LoVo (cell line): ENCODE measurements around the gene HOXD13.

Experiments used
- DNase-seq: peaks from one replicate; pipeline ENCODE4 v3.0.0-alpha.2; 2016; ENCODE audit warnings: low spot score

HOXD13 gene

GRCh38 chr2:176121190-176122051, 28.9 kb downstream of the HOXD13 start:
- DNase-seq: no peak

- DNase-seq: no peak
These were observed 29.6 kb downstream of the HOXD13 start for GRCh38 chr2:176122052-176122682.

- DNase-seq: no peak
These were observed 30.3 kb downstream of the HOXD13 start, which contains the start of gene HOXD9 for GRCh38 chr2:176122683-176123410. HOXD9 (plus strand) TSS chr2:176122719; CDS start chr2:176122769, 50 bp downstream.

GRCh38 chr2:176123411-176124109, 31.0 kb downstream of the HOXD13 start:
- no peak for DNase-seq

- no peak for DNase-seq
These were observed 31.8 kb downstream of the HOXD13 start for GRCh38 chr2:176124110-176124946.

- no peak for DNase-seq
These were observed 32.6 kb downstream of the HOXD13 start for GRCh38 chr2:176124947-176125771.

- no peak for DNase-seq
These were observed 33.2 kb downstream of the HOXD13 start for GRCh38 chr2:176125772-176126054.

GRCh38 chr2:176126929-176127773, 34.6 kb downstream of the HOXD13 start:
- peak; percentile 59 for DNase-seq

GRCh38 chr2:176127774-176128072, 35.2 kb downstream of the HOXD13 start:
- DNase-seq: no peak

GRCh38 chr2:176128172-176128981, 35.9 kb downstream of the HOXD13 start:
- no peak for DNase-seq

GRCh38 chr2:176128982-176129796, 36.7 kb downstream of the HOXD13 start, which contains the start of gene HOXD8:
HOXD8 (plus strand) TSS chr2:176129705; CDS start chr2:176130367, 662 bp downstream.
- DNase-seq: peak; percentile 79

- DNase-seq: peak; percentile 50
These were observed 37.3 kb downstream of the HOXD13 start for GRCh38 chr2:176129813-176130146.

GRCh38 chr2:176130147-176130956, 37.8 kb downstream of the HOXD13 start:
- DNase-seq: peak; percentile 62

- DNase-seq: no peak
These were observed 38.7 kb downstream of the HOXD13 start for GRCh38 chr2:176130957-176131847.

- no peak for DNase-seq
These were observed 39.3 kb downstream of the HOXD13 start for GRCh38 chr2:176131848-176132158.
